Heart right ventricle (tissue), 16 donors: ENCODE measurements around the gene TNK2. TPM values are rescaled to one million over a fixed set of nuclear protein-coding genes. Genes with fewer than 3 reads are reported as not detected.

Source experiments
- ATAC-seq, 8 donors: fragments of 200-7000 bp; cut with Tn5 transposase; one replicate each; pipeline ENCODE4 v1.9.1; 2020; ENCODE audit warnings: mild to moderate bottlenecking in 8 of 8, moderate library complexity in 8 of 8, moderate number of reproducible peaks in 1 of 8
- DNase-seq, 2 donors: peaks; one replicate each; pipeline ENCODE4 v3.0.0-alpha.2; 2020
- H3K27ac ChIP-seq, 10 donors: fragments of 200-600 bp; sonication (generic) in 2 of 10; one replicate each; pipeline versions ENCODE4 v1.5.0 to v1.8.0; 2020 to 2022; ENCODE audit warnings: mild to moderate bottlenecking in 3 of 10
- H3K27me3 ChIP-seq, 7 donors: fragments of 200-600 bp; one replicate each; pipeline ENCODE4 v1.8.0; 2021 to 2022; ENCODE audit warnings: mild to moderate bottlenecking in 2 of 7
- H3K36me3 ChIP-seq, 9 donors: fragments of 200-600 bp; sonication (generic) in 1 of 9; one replicate each; pipeline versions ENCODE4 v1.5.0 to v1.8.0; 2020 to 2022; ENCODE audit warnings: mild to moderate bottlenecking in 2 of 9
- H3K4me1 ChIP-seq, 9 donors: fragments of 200-600 bp; sonication (generic) in 1 of 9; one replicate each; pipeline versions ENCODE4 v1.5.0 to v1.8.0; 2020 to 2022; ENCODE audit warnings: mild to moderate bottlenecking in 4 of 9
- H3K4me3 ChIP-seq, 10 donors: fragments of 200-600 bp; sonication (generic) in 2 of 10; one replicate each; pipeline versions ENCODE4 v1.5.0 to v1.8.0; 2020 to 2022; ENCODE audit warnings: mild to moderate bottlenecking in 7 of 10, moderate library complexity in 2 of 10
- H3K9me3 ChIP-seq, 11 donors: fragments of 200-600 bp in 10 of 11; sonication (generic) in 2 of 11; one replicate each; pipeline versions ENCODE4 v1.5.0 to v1.8.0; 2013 to 2022; ENCODE audit warnings: mild to moderate bottlenecking in 2 of 11, control low read depth in 1 of 11, moderate library complexity in 1 of 11
- CTCF ChIP-seq, 9 donors: fragments of 200-600 bp; sonication (generic) in 2 of 9; IDR thresholded peaks; one replicate each; pipeline versions ENCODE4 v1.5.0 to v1.8.0; 2021 to 2022; ENCODE audit warnings: antibody characterized with exemption in 9 of 9, mild to moderate bottlenecking in 5 of 9, moderate library complexity in 1 of 9
- WGBS, 2 donors: extraction: QIAGEN DNeasy Blood & Tissue Kit; methylation state at CpG; one replicate each; pipeline ENCODE4 v1.1.7; 2013; ENCODE audit warnings: inconsistent platforms in 1 of 2; 5-methylcytosine and 5-hydroxymethylcytosine counted together
- intact Hi-C, 10 donors: fragments of 100-400 bp; cut with DNase I; formaldehyde crosslinking; loops; one replicate each; pipeline versions ENCODE4 v1.11.1 to v1.14.2; 2022
- polyA plus RNA-seq, 2 donors: library from polyadenylated mRNA; stranded (reverse); fragments of 200-250 nt; gene quantifications; one replicate each; pipeline ENCODE4 v1.2.3, GENCODE V29; 2013
- total RNA-seq, 10 donors: library from RNA; stranded (reverse); fragmentation: NEBNext Ultra II Directional in 3 of 10; extraction: Animal tissue kit (Norgen Biotek cat#: 25700) in 3 of 10; gene quantifications; one replicate each; pipeline versions ENCODE4 v1.2.1 to v1.2.4, GENCODE V29; 2021 to 2023
- donor health status: Arrhythmogenic right ventricular cardiomyopathy.
- donor health status: ischemic (EF 13 %, LVEDD 7.1; RV severe dilation, severe dysfunction).
- donor health status: healthy with polysubstance abuse.
- donor health status: DM: no; HTN: yes; CAD: no.
- donor health status: DM: no; HTN: no; CAD: no.
- donor health status: ischemic (EF 25% LVEDD 6.9; RV normal size, moderate dysfunction).
- donor health status: ischemic (EF 25% LVEDD 5.7; RV mildly dilated, moderate dysfunction).
- donor health status: healthy.
- donor health status: DM: yes; HTN: yes; CAD: no.
- donor health status: Ischemic cardiomyopathy.
- donor health status: ischemic (EF 35%, LVEDD 5.7; RV mildly dilated, moderate dysfunction).
- donor health status: nonischemic (EF 11% LVEDD 7.7; RV severe dilation, severe dysfunction).
- donor health status: DM: yes; HTN: yes; CAD: no.
- donor health status: PGD.
- donor health status: ischemic (EF 29% LVEDD 5.4; RV normal size, mild dysfunction).
- donor health status: nonischemic (EF 23%, LVEDD 6.1; RV moderate dilation, normal function).

TNK2 gene
- total and polyA plus RNA-seq, 12 donors: 17.6 to 48.3 (median 32.5) TPM

GRCh38 chr3:195868866-195869412 is 39.4 kb downstream of the TNK2 start:
- Histone ChIP-seq H3K4me1 (peaks cover 0 to 3% (median 2%) of the 10 kb centered on the region in 9 donors), H3K4me3 (no peak overlapping the region), H3K36me3 (peaks cover 0 to 82% (median 6%) of the 10 kb centered on the region in 9 donors), H3K9me3 (no peaks in the 10 kb centered on the region), H3K27ac (no peak overlapping the region), H3K27me3 (no peaks in the 10 kb centered on the region)
- 87 to 90% methylated on average over 30 of the region's 30 CpGs for WGBS, 2 donors
- DNase-seq (no peak), ATAC-seq (no peak)
- intact Hi-C loops: no loop called here
- TF ChIP-seq CTCF (IDR thresholded peaks at IDR 0.05): no peak

GRCh38 chr3:195868336-195868865 is 40.0 kb downstream of the TNK2 start:
- H3K27me3 ChIP-seq: no peaks in the 10 kb centered on the region
- no peak overlapping the region for H3K27ac ChIP-seq
- ATAC-seq: no peak
- intact Hi-C loops: no loop called here
- 97 to 98% methylated on average over 33 to 39 of the region's 39 CpGs for WGBS, 2 donors
- TF ChIP-seq CTCF (IDR thresholded peaks at IDR 0.05): no peak
- no peaks in the 10 kb centered on the region for H3K9me3 ChIP-seq
- H3K36me3 ChIP-seq: peaks cover 0 to 82% (median 6%) of the 10 kb centered on the region in 9 donors
- H3K4me1 ChIP-seq: peaks cover 0 to 9% (median 7%) of the 10 kb centered on the region in 9 donors
- H3K4me3 ChIP-seq: no peak overlapping the region
- no peak for DNase-seq

- no peak overlapping the region for H3K27ac ChIP-seq
- intact Hi-C loops: no loop called here
- peaks cover 0 to 77% (median 6%) of the 10 kb centered on the region in 9 donors for H3K36me3 ChIP-seq
- H3K9me3 ChIP-seq: no peaks in the 10 kb centered on the region
- H3K4me3 ChIP-seq: no peak overlapping the region
- DNase-seq (no peak), ATAC-seq (no peak)
- TF ChIP-seq CTCF (IDR thresholded peaks at IDR 0.05): no peak
- no peaks in the 10 kb centered on the region for H3K27me3 ChIP-seq
- H3K4me1 ChIP-seq: peaks cover 0 to 15% (median 13%) of the 10 kb centered on the region in 9 donors
- 88 to 94% methylated on average over 34 to 40 of the region's 40 CpGs for WGBS, 2 donors
Observed at GRCh38 chr3:195867631-195868335, 40.6 kb downstream of the TNK2 start.

- Histone ChIP-seq H3K27me3 (no peaks in the 10 kb centered on the region), H3K4me1 (peaks cover 0 to 20% (median 15%) of the 10 kb centered on the region in 9 donors), H3K36me3 (peaks cover 0 to 69% (median 6%) of the 10 kb centered on the region in 9 donors), H3K4me3 (no peak overlapping the region), H3K27ac (no peak overlapping the region), H3K9me3 (no peaks in the 10 kb centered on the region)
- 91 to 94% methylated on average over 30 of the region's 30 CpGs for WGBS, 2 donors
- ATAC-seq (no peak), DNase-seq (no peak)
- no peak for TF ChIP-seq CTCF (IDR thresholded peaks at IDR 0.05)
- intact Hi-C loops: no loop called here
Observed at GRCh38 chr3:195866686-195867511, 41.5 kb downstream of the TNK2 start.
